H1 (cell line): ENCODE results near the gene EXTL2. TPM values are rescaled to one million over a fixed set of nuclear protein-coding genes. Genes with fewer than 3 reads are reported as not detected.

Source experiments
- CBX8 ChIP-seq: fragments of 300-800, 300-1000 bp; sonication (generic); IDR thresholded peaks from 2 replicates; pipeline ENCODE4 v1.7.1; 2016; ENCODE audit warnings: low read depth, low read length, borderline replicate concordance
- EGR1 ChIP-seq: IDR thresholded peaks from 2 replicates; pipeline ENCODE4 v1.6.1; 2011; ENCODE audit warnings: low read depth, low read length, borderline replicate concordance
- POU5F1 ChIP-seq: IDR thresholded peaks from 2 replicates; pipeline ENCODE4 v1.6.1; 2011; ENCODE audit warnings: low read depth, mild to moderate bottlenecking, low read length, moderate library complexity
- SP2 ChIP-seq: IDR thresholded peaks from 2 replicates; pipeline ENCODE4 v1.6.1; 2012; ENCODE audit warnings: mild to moderate bottlenecking, low read length, inconsistent platforms
- USF2 ChIP-seq: IDR thresholded peaks from 2 replicates; pipeline ENCODE4 v1.6.1; 2011; ENCODE audit warnings: low read length, improper control_type of control experiment
- polyA plus RNA-seq, 7 experiments: library from polyadenylated mRNA; depleted of rRNA in 3 of 7; stranded (reverse) in 5 of 7; unstranded in 2 of 7; fragments of >200 nt in 5 of 7; fragments of 200-250 nt in 2 of 7; gene quantifications; 1 replicate in 5 of 7; 2 replicates in 1 of 7; 4 replicates in 1 of 7; pipeline versions ENCODE4 v1.2.1 to v1.2.3, GENCODE V29; 2011 to 2013; ENCODE audit warnings: missing spikeins in 2 of 7, mixed read lengths in 2 of 7
- total RNA-seq: library from RNA; stranded (reverse); fragmentation: NEBNext Ultra II Directional; extraction: Animal tissue kit (Norgen Biotek cat#: 25700); gene quantifications from 2 replicates; pipeline ENCODE4 v1.2.1, GENCODE V29; 2021

EXTL2 gene
- total and polyA plus RNA-seq, 2 of the 8 experiments (the other 6 are each of a cell fraction or from before 2014, with no cell fraction given): 27.1 to 54.7 TPM

- TF ChIP-seq SP2 (no peak), POU5F1 (no peak), EGR1 (no peak), CBX8 (no peak), USF2 (no peak)
These were observed 19.4 kb downstream of the EXTL2 start (continued) for GRCh38 chr1:100875228-100875627.
